Activated naive CD8-positive, alpha-beta T cell treated with anti-CD3 and anti-CD28 coated beads for 36 hours (primary cell): Measurements from ENCODE around the gene NAPB. TPM values are rescaled to one million over a fixed set of nuclear protein-coding genes. Genes with fewer than 3 reads are reported as not detected.
A peak's percentile ranks its signal among the peaks of the same experiment; 100 is the strongest.

Experiments used
- DNase-seq: peaks from one replicate; pipeline ENCODE4 v3.0.0; 2021
- H3K27ac Mint-ChIP-seq: one replicate; pipeline ENCODE4 v1.8.0; 2022; ENCODE audit warnings: mild to moderate bottlenecking, moderate library complexity, mixed read lengths
- H3K27me3 Mint-ChIP-seq: one replicate; pipeline ENCODE4 v1.8.0; 2022; ENCODE audit warnings: mild to moderate bottlenecking, mixed read lengths
- H3K36me3 Mint-ChIP-seq: one replicate; pipeline ENCODE4 v1.8.0; 2021; ENCODE audit warnings: mild to moderate bottlenecking, mixed read lengths
- H3K4me1 Mint-ChIP-seq: one replicate; pipeline ENCODE4 v1.8.0; 2021; ENCODE audit warnings: mixed read lengths
- H3K4me3 Mint-ChIP-seq: one replicate; pipeline ENCODE4 v1.8.0; 2022; ENCODE audit warnings: mild to moderate bottlenecking, moderate library complexity, mixed read lengths
- H3K9me3 Mint-ChIP-seq: one replicate; pipeline ENCODE4 v1.8.0; 2022; ENCODE audit warnings: mixed read lengths
- total RNA-seq, 2 experiments: library from RNA; stranded (reverse); gene quantifications; one replicate each; pipeline ENCODE4 v1.2.3, GENCODE V29; 2021

NAPB gene
- total RNA-seq, 2 experiments from 2014 or later: 6.7 to 7.2 TPM

DNA sequence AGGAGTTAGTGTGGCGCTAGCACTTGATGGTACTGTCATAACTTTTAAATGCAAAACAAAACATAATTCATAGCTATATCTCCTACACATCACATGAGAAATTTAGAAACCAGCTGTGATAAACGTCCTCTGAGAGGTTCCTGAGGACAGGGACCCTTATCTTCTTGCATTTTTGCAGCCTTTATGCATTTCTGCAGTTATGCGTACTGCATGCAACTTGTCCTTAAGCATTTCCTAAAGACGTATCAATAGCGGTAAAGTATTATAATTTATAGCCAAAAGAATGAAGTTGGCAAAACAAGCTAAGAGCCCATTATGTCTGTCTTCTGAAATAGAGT is 1.7 kb downstream of the NAPB start:
- Mint-ChIP-seq H3K27me3 (peaks cover 2% of the 10 kb centered on the region), H3K9me3 (no peaks in the 10 kb centered on the region), H3K4me1 (peaks cover 38% of the 10 kb centered on the region), H3K4me3 (peak overlapping the region; percentile 86), H3K27ac (peak overlapping the region; percentile 85), H3K36me3 (no peaks in the 10 kb centered on the region)
- no peak for DNase-seq

- no peak for DNase-seq
- Mint-ChIP-seq H3K4me3 (no peak overlapping the region), H3K27ac (no peak overlapping the region), H3K36me3 (no peaks in the 10 kb centered on the region), H3K27me3 (no peaks in the 10 kb centered on the region), H3K9me3 (no peaks in the 10 kb centered on the region), H3K4me1 (peaks cover 46% of the 10 kb centered on the region)
Observed at GRCh38 chr20:23417861-23418260, 3.4 kb downstream of the NAPB start.

GRCh38 chr20:23415959-23416583 is 5.2 kb downstream of the NAPB start:
- Mint-ChIP-seq H3K27me3 (no peaks in the 10 kb centered on the region), H3K4me3 (no peak overlapping the region), H3K9me3 (no peaks in the 10 kb centered on the region), H3K27ac (no peak overlapping the region), H3K4me1 (peaks cover 47% of the 10 kb centered on the region), H3K36me3 (peaks cover 6% of the 10 kb centered on the region)
- DNase-seq: peak; percentile 17

DNA sequence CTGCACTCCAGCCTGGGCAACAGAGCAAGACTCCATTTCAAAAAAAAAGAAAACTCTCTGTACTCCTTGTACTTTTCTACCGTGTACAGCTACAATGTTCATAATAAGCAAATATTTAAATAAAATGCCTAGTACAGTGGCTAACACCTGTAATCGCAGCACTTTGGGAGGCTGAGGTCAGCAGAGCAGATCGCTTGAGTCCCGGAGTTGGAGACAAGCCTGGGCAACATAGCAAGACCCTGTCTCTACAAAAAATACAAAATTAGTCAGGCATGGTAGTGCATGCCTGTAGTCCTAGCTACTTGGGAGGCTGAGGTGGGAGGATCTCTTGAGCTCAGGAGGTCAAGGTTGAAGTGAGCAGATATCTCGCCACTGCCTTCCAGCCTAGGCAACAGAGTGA is 5.7 kb downstream of the NAPB start:
- Mint-ChIP-seq H3K4me1 (peaks cover 50% of the 10 kb centered on the region), H3K9me3 (no peaks in the 10 kb centered on the region)

DNA sequence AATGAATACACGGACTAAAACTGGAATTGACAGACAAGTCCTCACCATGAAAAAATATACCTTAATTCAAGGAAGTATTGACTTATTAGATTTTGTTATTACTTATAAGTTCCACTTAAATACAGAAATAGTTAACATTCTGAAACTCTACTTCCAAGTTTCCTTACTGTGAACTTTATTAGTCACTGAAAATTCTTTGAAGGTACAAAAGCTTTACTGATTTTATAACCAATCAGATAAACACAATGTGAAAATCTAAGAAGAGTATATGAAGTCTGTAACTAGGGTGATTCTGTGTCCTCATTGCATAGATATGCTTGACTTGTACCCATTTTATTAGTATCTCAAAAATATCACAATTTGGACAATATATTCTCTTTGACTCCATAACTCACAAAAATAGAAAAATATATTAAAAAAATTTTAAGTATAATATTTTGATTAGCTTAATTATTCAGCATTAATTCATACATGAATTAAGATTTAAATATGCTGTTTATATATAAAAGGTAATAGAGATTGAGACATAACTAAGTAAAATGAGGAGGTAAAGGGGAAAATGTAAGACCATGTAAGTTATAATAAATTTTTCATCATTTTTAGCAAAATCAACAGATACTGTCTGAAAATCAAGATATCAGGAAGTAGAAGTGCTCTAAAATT is 6.6 kb downstream of the NAPB start:
- peaks cover 50% of the 10 kb centered on the region for H3K4me1 Mint-ChIP-seq
- H3K9me3 Mint-ChIP-seq: no peaks in the 10 kb centered on the region
- DNase-seq: no peak
- no peak overlapping the region for H3K27ac Mint-ChIP-seq
- no peak overlapping the region for H3K4me3 Mint-ChIP-seq
- H3K36me3 Mint-ChIP-seq: peaks cover 6% of the 10 kb centered on the region
- no peaks in the 10 kb centered on the region for H3K27me3 Mint-ChIP-seq

More for the DNA sequence above, 5.7 kb downstream of the NAPB start:
- no peak overlapping the region for H3K27ac Mint-ChIP-seq
- H3K4me3 Mint-ChIP-seq: no peak overlapping the region
- H3K27me3 Mint-ChIP-seq: no peaks in the 10 kb centered on the region
- DNase-seq: no peak
- peaks cover 6% of the 10 kb centered on the region for H3K36me3 Mint-ChIP-seq

- DNase-seq: no peak
- Mint-ChIP-seq H3K4me3 (no peak overlapping the region), H3K9me3 (no peaks in the 10 kb centered on the region), H3K4me1 (peaks cover 46% of the 10 kb centered on the region), H3K36me3 (peaks cover 6% of the 10 kb centered on the region), H3K27me3 (no peaks in the 10 kb centered on the region), H3K27ac (no peak overlapping the region)
Observed at GRCh38 chr20:23413862-23414422, 7.3 kb downstream of the NAPB start.

DNA sequence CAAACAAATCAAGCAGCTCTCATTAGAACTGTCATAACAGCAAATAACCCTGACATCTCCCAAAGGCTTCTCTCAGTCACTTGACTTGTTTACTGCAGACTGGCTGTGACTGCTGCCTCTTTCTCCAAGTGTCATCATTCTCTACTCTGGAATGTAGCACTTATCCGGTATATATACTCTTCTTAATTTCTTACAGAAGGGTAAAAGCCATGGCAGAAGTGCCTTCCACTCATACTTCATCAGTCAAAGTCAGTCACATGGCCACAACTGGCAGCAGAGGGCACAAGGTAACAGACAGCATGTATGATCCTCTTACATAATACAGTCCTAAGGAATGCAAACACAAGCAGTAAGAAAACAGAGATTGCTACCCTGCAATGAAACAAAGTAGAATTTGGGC is 9.3 kb downstream of the NAPB start:
- H3K4me3 Mint-ChIP-seq: no peak overlapping the region
- H3K4me1 Mint-ChIP-seq: peaks cover 55% of the 10 kb centered on the region
- H3K9me3 Mint-ChIP-seq: peaks cover 4% of the 10 kb centered on the region
- H3K36me3 Mint-ChIP-seq: peaks cover 8% of the 10 kb centered on the region
- no peak for DNase-seq
- no peaks in the 10 kb centered on the region for H3K27me3 Mint-ChIP-seq
- H3K27ac Mint-ChIP-seq: no peak overlapping the region

DNA sequence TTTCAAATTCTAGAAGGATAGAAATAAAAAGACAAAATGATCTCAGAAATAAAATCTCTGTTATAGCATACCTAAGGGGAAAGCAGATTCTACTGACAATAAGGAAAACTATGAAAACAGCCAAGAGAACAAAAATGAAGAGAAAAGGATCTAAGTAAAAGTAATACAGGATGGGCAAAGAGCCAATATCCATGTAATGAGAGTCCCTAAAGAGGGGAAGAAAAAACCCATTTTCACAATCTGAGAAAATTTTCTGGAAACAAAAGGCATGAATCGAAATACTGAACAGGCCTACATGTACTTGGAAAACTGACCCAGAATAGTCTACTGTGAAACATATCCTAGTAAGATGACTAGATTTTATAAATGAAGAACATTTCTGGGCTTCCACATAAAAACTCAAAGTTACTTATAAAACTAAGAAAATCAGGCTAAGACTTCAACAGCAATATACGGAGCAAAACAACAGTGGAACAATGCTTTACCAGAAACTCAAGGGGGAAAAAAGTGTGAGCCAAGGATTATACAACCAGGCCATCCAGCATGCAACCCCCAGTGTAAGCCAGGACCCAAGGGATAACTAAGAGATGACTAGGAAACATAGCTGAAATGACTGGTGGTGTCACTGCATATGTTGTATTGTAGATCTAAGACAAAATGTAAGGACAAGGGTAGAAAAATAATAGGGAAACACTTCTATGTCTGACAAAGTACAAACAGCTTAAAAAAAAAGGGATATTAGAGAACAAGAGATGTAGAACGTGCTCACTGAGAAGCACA is 10.2 kb downstream of the NAPB start:
- no peak overlapping the region for H3K4me3 Mint-ChIP-seq
- H3K4me1 Mint-ChIP-seq: peaks cover 56% of the 10 kb centered on the region
- no peak for DNase-seq
- peaks cover 8% of the 10 kb centered on the region for H3K36me3 Mint-ChIP-seq
- H3K27ac Mint-ChIP-seq: no peak overlapping the region
- no peaks in the 10 kb centered on the region for H3K27me3 Mint-ChIP-seq
- peaks cover 4% of the 10 kb centered on the region for H3K9me3 Mint-ChIP-seq

GRCh38 chr20:23409800-23410199 is 11.5 kb downstream of the NAPB start:
- peaks cover 4% of the 10 kb centered on the region for H3K9me3 Mint-ChIP-seq
- no peak overlapping the region for H3K27ac Mint-ChIP-seq
- H3K4me1 Mint-ChIP-seq: peaks cover 51% of the 10 kb centered on the region
- H3K27me3 Mint-ChIP-seq: no peaks in the 10 kb centered on the region
- no peak overlapping the region for H3K4me3 Mint-ChIP-seq
- H3K36me3 Mint-ChIP-seq: peaks cover 8% of the 10 kb centered on the region
- DNase-seq: no peak

DNA sequence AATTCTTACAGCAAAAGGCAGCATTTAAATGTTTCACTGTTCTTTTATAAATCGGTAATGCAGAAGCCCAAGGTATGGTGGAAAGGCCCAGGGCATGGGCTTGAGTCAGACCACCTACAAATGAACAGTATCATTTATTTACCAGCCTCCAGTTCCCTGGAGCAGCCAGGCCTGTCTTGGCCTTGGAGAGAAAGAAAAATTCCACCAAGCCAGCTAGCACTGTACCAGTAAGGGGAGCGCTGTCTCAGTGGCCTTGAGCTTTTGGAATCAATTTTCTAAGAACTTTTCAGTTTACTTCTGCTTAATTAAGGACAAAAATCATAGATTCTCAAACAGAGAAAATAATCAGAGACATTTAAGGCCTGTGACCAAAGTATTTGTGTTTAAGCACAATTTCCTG is 12.3 kb downstream of the NAPB start:
- no peak for DNase-seq
- H3K4me3 Mint-ChIP-seq: no peak overlapping the region
- H3K27ac Mint-ChIP-seq: no peak overlapping the region
- peaks cover 51% of the 10 kb centered on the region for H3K4me1 Mint-ChIP-seq
- peaks cover 4% of the 10 kb centered on the region for H3K9me3 Mint-ChIP-seq
- peaks cover 8% of the 10 kb centered on the region for H3K36me3 Mint-ChIP-seq
- no peaks in the 10 kb centered on the region for H3K27me3 Mint-ChIP-seq

DNA sequence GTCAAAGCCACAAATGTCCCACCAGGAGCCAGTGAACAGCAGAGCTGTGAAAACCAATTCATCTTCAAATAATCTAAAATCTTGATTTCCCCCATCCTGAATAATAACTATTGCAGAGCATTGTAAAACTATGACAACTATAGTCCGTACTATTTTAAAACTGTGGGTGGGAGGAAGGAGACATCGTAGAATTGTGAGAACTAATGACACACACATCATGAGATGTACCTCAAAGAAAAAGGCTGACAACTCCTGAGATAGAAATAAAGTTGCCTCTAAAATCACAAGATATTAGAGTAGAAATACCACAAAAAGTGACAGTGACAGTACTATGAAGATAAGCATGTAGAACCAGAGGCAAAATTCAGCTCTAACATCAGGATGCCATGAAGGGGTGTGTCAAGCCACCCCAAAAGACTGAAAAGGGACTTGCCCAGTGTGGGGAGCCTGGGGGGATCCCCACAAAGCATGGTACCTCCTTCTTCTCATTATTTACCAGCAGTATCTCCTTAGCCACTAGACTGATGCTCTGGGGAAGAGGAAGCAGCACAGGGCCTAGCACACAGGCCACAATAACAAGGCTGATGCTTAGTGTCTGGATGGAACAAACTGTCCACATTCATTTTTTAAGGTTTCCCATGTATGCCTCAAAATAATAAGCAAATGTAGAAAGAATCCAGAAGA is 13.4 kb downstream of the NAPB start:
- no peaks in the 10 kb centered on the region for H3K27me3 Mint-ChIP-seq
- peaks cover 8% of the 10 kb centered on the region for H3K36me3 Mint-ChIP-seq
- H3K4me3 Mint-ChIP-seq: no peak overlapping the region
- peaks cover 4% of the 10 kb centered on the region for H3K9me3 Mint-ChIP-seq
- peak overlapping the region; percentile 69 for H3K27ac Mint-ChIP-seq
- DNase-seq: peak; percentile 27
- peaks cover 43% of the 10 kb centered on the region for H3K4me1 Mint-ChIP-seq

DNA sequence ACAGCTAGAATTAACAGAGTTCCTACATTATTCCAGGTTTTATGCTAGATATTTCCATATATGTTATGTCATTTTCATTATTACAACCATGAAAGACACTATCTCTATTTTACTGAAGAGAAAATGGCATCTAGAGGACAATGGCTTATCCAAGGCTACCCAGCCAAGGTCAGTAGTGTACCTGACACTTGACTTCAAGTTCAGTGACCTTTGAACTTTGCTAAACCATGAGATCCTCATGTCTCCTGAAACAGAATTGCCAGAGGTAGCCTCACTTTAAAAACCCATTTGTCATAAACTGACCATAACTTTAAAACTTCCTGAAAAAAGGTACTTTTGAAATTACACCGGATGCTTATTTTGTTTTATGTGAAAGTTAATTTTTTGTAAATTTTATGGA is 14.4 kb downstream of the NAPB start:
- Mint-ChIP-seq H3K27ac (no peak overlapping the region), H3K9me3 (peaks cover 4% of the 10 kb centered on the region), H3K4me3 (no peak overlapping the region), H3K4me1 (peaks cover 47% of the 10 kb centered on the region), H3K36me3 (peaks cover 10% of the 10 kb centered on the region), H3K27me3 (no peaks in the 10 kb centered on the region)
- DNase-seq: no peak

DNA sequence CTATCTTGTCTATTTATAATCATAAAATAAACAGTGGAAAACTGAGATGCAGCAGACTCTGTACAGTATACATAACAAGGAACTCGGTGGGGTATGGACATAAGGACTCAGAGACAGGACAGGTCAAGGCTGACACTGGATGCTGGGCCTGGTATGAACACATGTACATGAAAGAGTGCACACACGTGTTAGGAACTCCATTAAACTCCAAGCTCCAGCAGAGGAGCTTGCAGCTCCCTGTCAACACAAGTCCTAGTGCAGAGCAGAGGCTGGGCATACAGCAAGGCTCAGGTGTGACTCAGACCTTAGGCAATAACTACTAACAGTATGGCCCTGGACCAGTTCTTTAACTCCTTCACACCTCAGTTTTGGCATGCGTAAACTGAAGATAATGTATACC is 17.1 kb downstream of the NAPB start:
- Mint-ChIP-seq H3K36me3 (peaks cover 19% of the 10 kb centered on the region), H3K27ac (no peak overlapping the region), H3K9me3 (peaks cover 4% of the 10 kb centered on the region), H3K4me3 (no peak overlapping the region), H3K27me3 (no peaks in the 10 kb centered on the region), H3K4me1 (peaks cover 53% of the 10 kb centered on the region)
- no peak for DNase-seq

- Mint-ChIP-seq H3K9me3 (peaks cover 4% of the 10 kb centered on the region), H3K36me3 (peaks cover 21% of the 10 kb centered on the region), H3K27ac (no peak overlapping the region), H3K4me1 (peaks cover 55% of the 10 kb centered on the region), H3K27me3 (no peaks in the 10 kb centered on the region), H3K4me3 (no peak overlapping the region)
- no peak for DNase-seq
Observed at GRCh38 chr20:23403751-23404150, 17.5 kb downstream of the NAPB start.

- Mint-ChIP-seq H3K9me3 (no peaks in the 10 kb centered on the region), H3K27ac (no peak overlapping the region), H3K4me1 (peaks cover 41% of the 10 kb centered on the region), H3K36me3 (peaks cover 23% of the 10 kb centered on the region), H3K27me3 (no peaks in the 10 kb centered on the region), H3K4me3 (no peak overlapping the region)
- DNase-seq: no peak
Observed at GRCh38 chr20:23401051-23401450, 20.2 kb downstream of the NAPB start.
